SK-N-SH (cell line): ENCODE data around the gene DLG1. TPM values are rescaled to one million over a fixed set of nuclear protein-coding genes. Genes with fewer than 3 reads are reported as not detected.

Source experiments
- CTCF ChIA-PET: fragments of 300-600, 350-600 bp; formaldehyde crosslinking; extraction: SDS; loops from one replicate; lab custom pipeline; 2021; lab: Yijun Ruan, JAX
- POLR2A ChIA-PET: fragments of 350-600 bp; sonication (Branson Sonifier 250); formaldehyde crosslinking; extraction: SDS; loops from one replicate; lab custom pipeline; 2020; ENCODE audit warnings: antibody characterized with exemption, inconsistent platforms; lab: Yijun Ruan, JAX
- DNase-seq: peaks from one replicate; pipeline ENCODE4 v3.0.0; 2012
- H2AFZ ChIP-seq: fragments of 200-600 bp; sonication (generic); 2 replicates; pipeline ENCODE4 v1.8.1; 2016; ENCODE audit warnings: antibody characterized with exemption, mild to moderate bottlenecking, low read depth
- H3F3A ChIP-seq: fragments of 200-600 bp; sonication (generic); replicated peaks from 2 replicates; pipeline ENCODE3; 2016; ENCODE audit warnings: antibody characterized with exemption, mild to moderate bottlenecking; ENCODE audit not compliant: insufficient read depth
- H3K27ac ChIP-seq, 2 experiments: fragments of 200-500 bp in 1 of 2; fragments of 200-600 bp in 1 of 2; sonication (Bioruptor generic) in 1 of 2; sonication (generic), shearing (Covaris generic) in 1 of 2; 2 replicates each; pipeline versions ENCODE4 v1.5.1 to v1.6.1; 2014 to 2016; ENCODE audit warnings: low read depth in 2 of 2, inconsistent platforms in 1 of 2, low read length in 1 of 2, mild to moderate bottlenecking in 1 of 2, mixed read lengths in 1 of 2
- H3K27me3 ChIP-seq: fragments of 200-600 bp; sonication (generic), shearing (Covaris generic); 2 replicates; pipeline ENCODE4 v1.6.1; 2016; ENCODE audit warnings: mixed run types; ENCODE audit not compliant: insufficient read depth
- H3K36me3 ChIP-seq, 2 experiments: fragments of 200-500 bp in 1 of 2; fragments of 200-600 bp in 1 of 2; sonication (Bioruptor generic) in 1 of 2; sonication (generic) in 1 of 2; replicated peaks in 1 of 2; 2 replicates each; pipeline versions ENCODE3 to v1.5.1; 2014 to 2016; ENCODE audit warnings: low read length in 1 of 2, mild to moderate bottlenecking in 1 of 2; ENCODE audit not compliant: insufficient read depth in 2 of 2, control insufficient read depth in 1 of 2
- H3K4me1 ChIP-seq, 2 experiments: fragments of 200-500 bp in 1 of 2; fragments of 200-600 bp in 1 of 2; sonication (Bioruptor generic) in 1 of 2; sonication (generic), shearing (Covaris generic) in 1 of 2; 2 replicates each; pipeline versions ENCODE4 v1.5.1 to v1.6.1; 2014 to 2016; ENCODE audit warnings: low read depth in 1 of 2, low read length in 1 of 2, mixed run types in 1 of 2; ENCODE audit not compliant: insufficient read depth in 2 of 2, control insufficient read depth in 1 of 2
- H3K4me2 ChIP-seq: fragments of 200-600 bp; sonication (generic), shearing (Covaris generic); 2 replicates; pipeline ENCODE4 v1.6.1; 2017; ENCODE audit warnings: mixed run types
- H3K4me3 ChIP-seq, 2 experiments: fragments of 200-500 bp in 1 of 2; fragments of 200-600 bp in 1 of 2; sonication (Bioruptor generic) in 1 of 2; sonication (generic), shearing (Covaris generic) in 1 of 2; 2 replicates each; pipeline versions ENCODE4 v1.5.1 to v1.8.1; 2014 to 2016; ENCODE audit warnings: low read depth in 2 of 2, inconsistent platforms in 1 of 2, low read length in 1 of 2, mild to moderate bottlenecking in 1 of 2, mixed read lengths in 1 of 2, moderate library complexity in 1 of 2
- H3K79me2 ChIP-seq: fragments of 200-600 bp; sonication (generic); 2 replicates; pipeline ENCODE4 v1.8.1; 2017; ENCODE audit warnings: mild to moderate bottlenecking; ENCODE audit not compliant: insufficient read depth
- H3K9ac ChIP-seq: fragments of 200-600 bp; sonication (generic); 2 replicates; pipeline ENCODE4 v1.6.1; 2017; ENCODE audit warnings: mixed run types
- H3K9me2 ChIP-seq: fragments of 200-600 bp; sonication (generic); 2 replicates; pipeline ENCODE4 v1.6.1; 2017; ENCODE audit warnings: mixed run types
- H3K9me3 ChIP-seq: fragments of 200-600 bp; sonication (generic); 2 replicates; pipeline ENCODE4 v1.6.1; 2017; ENCODE audit warnings: mixed run types, mild to moderate bottlenecking, moderate library complexity
- H4K20me1 ChIP-seq: fragments of 200-600 bp; sonication (generic); 2 replicates; pipeline ENCODE4 v1.6.1; 2017; ENCODE audit warnings: mild to moderate bottlenecking, mixed run types; ENCODE audit not compliant: insufficient read depth
- EP300 ChIP-seq, 2 experiments: IDR thresholded peaks; 2 replicates each; pipeline versions ENCODE4 v1.4.0 to v1.6.1; 2012; ENCODE audit warnings: borderline replicate concordance in 1 of 2, low read depth in 1 of 2, low read length in 1 of 2
- EZH2phosphoT487 ChIP-seq: fragments of 200-600 bp; sonication (generic); IDR thresholded peaks from 2 replicates; pipeline ENCODE4 v1.6.1; 2017; ENCODE audit warnings: low read depth, mixed run types, mild to moderate bottlenecking, antibody characterized with exemption, moderate library complexity, borderline replicate concordance
- FOSL2 ChIP-seq: IDR thresholded peaks from 2 replicates; pipeline ENCODE4 v1.4.0; 2012; ENCODE audit warnings: low read depth, mild to moderate bottlenecking, moderate library complexity, borderline replicate concordance
- GABPA ChIP-seq: IDR thresholded peaks from 2 replicates; pipeline ENCODE4 v1.4.0; 2012; ENCODE audit warnings: low read depth, mild to moderate bottlenecking
- GATA2 ChIP-seq: sonication (generic); formaldehyde crosslinking; IDR thresholded peaks from 2 replicates; pipeline ENCODE4 v1.5.0; 2020; ENCODE audit warnings: mild to moderate bottlenecking, missing genetic modification reagents
- NRF1 ChIP-seq: IDR thresholded peaks from 2 replicates; pipeline ENCODE4 v1.6.1; 2012; ENCODE audit warnings: low read depth, mild to moderate bottlenecking, low read length
- POLR2AphosphoS5 ChIP-seq: IDR thresholded peaks from 2 replicates; pipeline ENCODE4 v1.6.1; 2012; ENCODE audit warnings: low read depth, low read length
- RAD21 ChIP-seq: IDR thresholded peaks from 2 replicates; pipeline ENCODE4 v1.6.1; 2012; ENCODE audit warnings: mild to moderate bottlenecking, low read length
- REST ChIP-seq: IDR thresholded peaks from 2 replicates; pipeline ENCODE4 v1.6.1; 2012; ENCODE audit warnings: mild to moderate bottlenecking, low read depth, low read length, moderate library complexity
- SMC3 ChIP-seq: IDR thresholded peaks from 2 replicates; pipeline ENCODE4 v1.6.1; 2012; ENCODE audit warnings: low read depth, low read length, improper control_type of control experiment
- ZBTB33 ChIP-seq: IDR thresholded peaks from 2 replicates; pipeline ENCODE4 v1.4.0; 2012; ENCODE audit warnings: low read depth, borderline replicate concordance
- WGBS: methylation state at CpG from one replicate; pipeline ENCODE4 v1.1.6; 2017; ENCODE audit warnings: low lambda C conversion rate; 5-methylcytosine and 5-hydroxymethylcytosine counted together
- polyA plus RNA-seq, 3 experiments: library from polyadenylated mRNA; depleted of rRNA; stranded (reverse); fragments of >200 nt; gene quantifications; 2 replicates each; pipeline ENCODE4 v1.2.3, GENCODE V29; 2012

The DLG1 gene
- polyA plus RNA-seq, 1 of the 3 experiments (the other 2 are of a cell fraction), result 16.5 TPM

- TF ChIP-seq REST (no peak), GABPA (no peak), RAD21 (no peak; the same call in 1 of the 2 replicates), EP300 (IDR thresholded peaks at IDR 0.05; ENCODE audit: borderline replicate concordance in 1 of 2, low read depth in 1 of 2, low read length in 1 of 2) (no peak)
These were observed 1.4 kb downstream of the DLG1 start (continued) for GRCh38 chr3:197297002-197297401.

- Histone ChIP-seq H3K4me3 (peak overlapping the region; percentile 93 to 96), H3K27ac (peak overlapping the region in 1 of 2 experiments; percentile 86; a peak in 1 of 4 replicates), H3K36me3 (peaks cover 44% of the 10 kb centered on the region in 2 experiments), H3K4me1 (peaks cover 4 to 9% of the 10 kb centered on the region in 2 experiments; a peak in 3 of 4 replicates), H3K79me2 (peaks cover 60% of the 10 kb centered on the region), H2AFZ (no peak overlapping the region), H3F3A (no peaks in the 10 kb centered on the region), H3K9me2 (no peaks in the 10 kb centered on the region), H3K4me2 (peak overlapping the region; percentile 88), H4K20me1 (peaks cover 12% of the 10 kb centered on the region; the same call in 1 of the 2 replicates), H3K27me3 (no peaks in the 10 kb centered on the region), H3K9me3 (no peaks in the 10 kb centered on the region), H3K9ac (peak overlapping the region; percentile 87)
- CTCF ChIA-PET, result interaction anchor here (1.3 to 6.3 kb wide), 2 partner anchors 39 to 214 kb away, joined by 3 to 28 read pairs; no protein-coding TSS in a partner anchor
- 48% methylated on average over 2 of the region's 2 CpGs for WGBS
- no peak for DNase-seq
- TF ChIP-seq POLR2AphosphoS5 (no peak), SMC3 (no peak), FOSL2 (no peak), EZH2phosphoT487 (no peak), NRF1 (no peak), GATA2 (no peak), ZBTB33 (no peak)
- POLR2A ChIA-PET, result interaction anchor here (1.0 to 1.1 kb wide), 2 partner anchors 14 to 171 kb away, joined by 3 read pairs; no protein-coding TSS in a partner anchor
These were observed 1.9 kb downstream of the DLG1 start for GRCh38 chr3:197296545-197296944.
